ENCODE data around the gene HMGCS2.

DNA sequence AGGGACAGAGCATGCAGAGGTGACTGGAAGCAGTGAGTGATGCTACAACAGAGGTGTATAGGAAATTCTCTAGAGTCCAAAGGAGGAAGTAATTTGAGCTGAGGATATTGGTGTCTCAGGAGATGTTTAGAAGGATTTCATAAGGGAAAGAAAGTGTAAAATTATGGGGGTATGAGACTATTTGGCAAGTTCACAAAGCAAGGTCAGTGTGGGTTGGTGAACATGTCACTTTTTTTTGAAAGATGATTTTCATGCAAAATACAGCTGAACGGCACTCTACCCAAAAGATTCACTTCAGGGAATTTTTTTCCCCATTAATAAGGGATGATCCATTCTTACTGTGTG is 24.1 kb downstream of the HMGCS2 start:
- TF ChIP-seq, protein P1, sequence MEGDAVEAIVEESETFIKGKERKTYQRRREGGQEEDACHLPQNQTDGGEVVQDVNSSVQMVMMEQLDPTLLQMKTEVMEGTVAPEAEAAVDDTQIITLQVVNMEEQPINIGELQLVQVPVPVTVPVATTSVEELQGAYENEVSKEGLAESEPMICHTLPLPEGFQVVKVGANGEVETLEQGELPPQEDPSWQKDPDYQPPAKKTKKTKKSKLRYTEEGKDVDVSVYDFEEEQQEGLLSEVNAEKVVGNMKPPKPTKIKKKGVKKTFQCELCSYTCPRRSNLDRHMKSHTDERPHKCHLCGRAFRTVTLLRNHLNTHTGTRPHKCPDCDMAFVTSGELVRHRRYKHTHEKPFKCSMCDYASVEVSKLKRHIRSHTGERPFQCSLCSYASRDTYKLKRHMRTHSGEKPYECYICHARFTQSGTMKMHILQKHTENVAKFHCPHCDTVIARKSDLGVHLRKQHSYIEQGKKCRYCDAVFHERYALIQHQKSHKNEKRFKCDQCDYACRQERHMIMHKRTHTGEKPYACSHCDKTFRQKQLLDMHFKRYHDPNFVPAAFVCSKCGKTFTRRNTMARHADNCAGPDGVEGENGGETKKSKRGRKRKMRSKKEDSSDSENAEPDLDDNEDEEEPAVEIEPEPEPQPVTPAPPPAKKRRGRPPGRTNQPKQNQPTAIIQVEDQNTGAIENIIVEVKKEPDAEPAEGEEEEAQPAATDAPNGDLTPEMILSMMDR (IDR thresholded peaks at IDR 0.05; ENCODE audit: low read depth, low read length, missing input control) = no peak
- no peak for TF ChIP-seq ATF3 (IDR thresholded peaks at IDR 0.05)
- no peak for TF ChIP-seq FOXA1 (IDR thresholded peaks at IDR 0.05)
- TF ChIP-seq SP1 (IDR thresholded peaks at IDR 0.05) = no peak
- TF ChIP-seq REST (IDR thresholded peaks at IDR 0.05) = no peak
- no peak for TF ChIP-seq TAF1 (conservative IDR thresholded peaks at IDR 0.05)
- no peak for TF ChIP-seq JUND (IDR thresholded peaks at IDR 0.05)
- no peak for TF ChIP-seq GABPA (IDR thresholded peaks at IDR 0.05 in 1 of 2, conservative IDR thresholded peaks at IDR 0.05 in 1 of 2)
- TF ChIP-seq HNF4A (conservative IDR thresholded peaks at IDR 0.05) = no peak
- TF ChIP-seq, protein P2, sequence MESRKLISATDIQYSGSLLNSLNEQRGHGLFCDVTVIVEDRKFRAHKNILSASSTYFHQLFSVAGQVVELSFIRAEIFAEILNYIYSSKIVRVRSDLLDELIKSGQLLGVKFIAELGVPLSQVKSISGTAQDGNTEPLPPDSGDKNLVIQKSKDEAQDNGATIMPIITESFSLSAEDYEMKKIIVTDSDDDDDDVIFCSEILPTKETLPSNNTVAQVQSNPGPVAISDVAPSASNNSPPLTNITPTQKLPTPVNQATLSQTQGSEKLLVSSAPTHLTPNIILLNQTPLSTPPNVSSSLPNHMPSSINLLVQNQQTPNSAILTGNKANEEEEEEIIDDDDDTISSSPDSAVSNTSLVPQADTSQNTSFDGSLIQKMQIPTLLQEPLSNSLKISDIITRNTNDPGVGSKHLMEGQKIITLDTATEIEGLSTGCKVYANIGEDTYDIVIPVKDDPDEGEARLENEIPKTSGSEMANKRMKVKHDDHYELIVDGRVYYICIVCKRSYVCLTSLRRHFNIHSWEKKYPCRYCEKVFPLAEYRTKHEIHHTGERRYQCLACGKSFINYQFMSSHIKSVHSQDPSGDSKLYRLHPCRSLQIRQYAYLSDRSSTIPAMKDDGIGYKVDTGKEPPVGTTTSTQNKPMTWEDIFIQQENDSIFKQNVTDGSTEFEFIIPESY (IDR thresholded peaks at IDR 0.05) = no peak
- TF ChIP-seq EGR1 (IDR thresholded peaks at IDR 0.05; ENCODE audit: low read depth in 2 of 2) = no peak
- no peak for TF ChIP-seq RAD21 (IDR thresholded peaks at IDR 0.05)
- TF ChIP-seq, protein P3, sequence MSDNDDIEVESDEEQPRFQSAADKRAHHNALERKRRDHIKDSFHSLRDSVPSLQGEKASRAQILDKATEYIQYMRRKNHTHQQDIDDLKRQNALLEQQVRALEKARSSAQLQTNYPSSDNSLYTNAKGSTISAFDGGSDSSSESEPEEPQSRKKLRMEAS (IDR thresholded peaks at IDR 0.05) = no peak
- no peak for TF ChIP-seq YY1 (IDR thresholded peaks at IDR 0.05)
